Lung (tissue), 12 donors: Measurements from ENCODE around the gene TP63. TPM values are rescaled to one million over a fixed set of nuclear protein-coding genes. Genes with fewer than 3 reads are reported as not detected.
A peak's percentile ranks its signal among the peaks of the same experiment; 100 is the strongest.

Experiments
- ATAC-seq: fragments of 200-7000 bp; cut with Tn5 transposase; one replicate; pipeline ENCODE4 v1.9.1; 2020; ENCODE audit warnings: moderate number of reproducible peaks; ENCODE audit not compliant: insufficient read depth, low FRiP score
- DNase-seq, 3 donors: peaks; one replicate each; pipeline ENCODE4 v3.0.0-alpha.2; 2013 to 2017
- H3K27ac ChIP-seq, 2 donors: one replicate each; pipeline ENCODE4 v1.5.1; 2013; ENCODE audit warnings: mild to moderate bottlenecking in 2 of 2, moderate library complexity in 2 of 2, control low read depth in 1 of 2, inconsistent platforms in 1 of 2, low read depth in 1 of 2, low read length in 1 of 2
- H3K27me3 ChIP-seq, 3 donors: one replicate each; pipeline ENCODE4 v1.5.1; 2013; ENCODE audit warnings: low read length in 2 of 3; ENCODE audit not compliant: control insufficient read depth in 3 of 3, insufficient read depth in 3 of 3
- H3K36me3 ChIP-seq, 4 donors: one replicate each; pipeline ENCODE4 v1.5.1; 2013; ENCODE audit warnings: low read length in 4 of 4, mild to moderate bottlenecking in 1 of 4, moderate library complexity in 1 of 4; ENCODE audit not compliant: control insufficient read depth in 4 of 4, insufficient read depth in 4 of 4
- H3K4me1 ChIP-seq, 5 donors: one replicate each; pipeline ENCODE4 v1.5.1; 2013; ENCODE audit warnings: low read length in 5 of 5, mild to moderate bottlenecking in 2 of 5, moderate library complexity in 1 of 5; ENCODE audit not compliant: control insufficient read depth in 5 of 5, insufficient read depth in 5 of 5
- H3K4me3 ChIP-seq: one replicate; pipeline ENCODE4 v1.5.1; 2013; ENCODE audit warnings: mild to moderate bottlenecking, control low read depth, moderate library complexity
- H3K9ac ChIP-seq, 2 donors: one replicate each; pipeline ENCODE4 v1.5.1; 2013; ENCODE audit warnings: low read length in 2 of 2, control low read depth in 1 of 2; ENCODE audit not compliant: insufficient read depth in 1 of 2
- H3K9me3 ChIP-seq, 4 donors: one replicate each; pipeline ENCODE4 v1.5.1; 2013; ENCODE audit warnings: low read length in 3 of 4, mild to moderate bottlenecking in 1 of 4, moderate library complexity in 1 of 4; ENCODE audit not compliant: control insufficient read depth in 4 of 4, insufficient read depth in 3 of 4
- WGBS, 2 donors: extraction: QIAGEN DNeasy Blood & Tissue Kit; methylation state at CpG; one replicate each; pipeline ENCODE4 v1.1.7; 2013; 5-methylcytosine and 5-hydroxymethylcytosine counted together
- polyA plus RNA-seq, 2 donors: library from polyadenylated mRNA; stranded (reverse); fragments of 200-250 nt; gene quantifications; one replicate each; pipeline ENCODE4 v1.2.1, GENCODE V29; 2013
- total RNA-seq, 2 donors: library from RNA; depleted of rRNA in 1 of 2; stranded (reverse); fragments of >200 nt in 1 of 2; gene quantifications; one replicate each; pipeline ENCODE4 v1.2.1, GENCODE V29; 2014 to 2021
- TF ChIP-seq, protein P1 (sequence below): IDR thresholded peaks from 2 replicates; pipeline ENCODE4 v1.5.1; 2012; ENCODE audit warnings: mild to moderate bottlenecking; ENCODE audit errors: control extremely low read depth, extremely low read depth
- donor health status: control.
- donor health status: control.
- donor health status: Bipolar disorder and iron deficiency.
- donor health status: healthy.
- donor health status: DM: yes; HTN: yes; CAD: no.

Gene TP63
- total and polyA plus RNA-seq, 4 donors: 1.1 to 12.3 (median 2.7) TPM

DNA sequence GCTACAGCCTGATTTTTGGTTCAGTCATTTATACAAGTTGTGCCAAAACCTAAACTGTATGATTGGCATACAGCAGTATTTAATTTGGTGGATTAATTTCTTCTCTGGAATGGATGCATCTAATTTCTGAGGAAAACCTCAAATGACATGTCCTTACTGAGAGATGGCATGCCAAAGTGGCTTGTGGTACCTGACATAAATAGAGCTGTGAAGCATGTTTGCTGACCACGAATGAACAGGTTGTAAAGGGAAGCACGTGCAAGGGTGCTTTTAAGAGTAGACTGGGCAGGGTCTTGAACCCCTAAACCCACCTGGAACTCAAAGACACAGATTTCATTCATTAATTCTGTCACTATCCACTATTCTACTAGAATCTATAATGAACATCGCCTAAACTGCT is 77.2 kb downstream of the TP63 start:
- Histone ChIP-seq H3K9ac (no peak overlapping the region), H3K36me3 (no peaks in the 10 kb centered on the region), H3K27me3 (no peaks in the 10 kb centered on the region), H3K4me1 (peaks cover 0 to 19% (median 8%) of the 10 kb centered on the region in 5 donors), H3K4me3 (no peak overlapping the region), H3K9me3 (peaks cover 0 to 3% (median 0%) of the 10 kb centered on the region in 4 donors), H3K27ac (no peak overlapping the region)
- WGBS, 2 donors: 80% methylated on average over 3 of the region's 3 CpGs
- ATAC-seq (no peak), DNase-seq (no peak)
- TF ChIP-seq, protein P1, sequence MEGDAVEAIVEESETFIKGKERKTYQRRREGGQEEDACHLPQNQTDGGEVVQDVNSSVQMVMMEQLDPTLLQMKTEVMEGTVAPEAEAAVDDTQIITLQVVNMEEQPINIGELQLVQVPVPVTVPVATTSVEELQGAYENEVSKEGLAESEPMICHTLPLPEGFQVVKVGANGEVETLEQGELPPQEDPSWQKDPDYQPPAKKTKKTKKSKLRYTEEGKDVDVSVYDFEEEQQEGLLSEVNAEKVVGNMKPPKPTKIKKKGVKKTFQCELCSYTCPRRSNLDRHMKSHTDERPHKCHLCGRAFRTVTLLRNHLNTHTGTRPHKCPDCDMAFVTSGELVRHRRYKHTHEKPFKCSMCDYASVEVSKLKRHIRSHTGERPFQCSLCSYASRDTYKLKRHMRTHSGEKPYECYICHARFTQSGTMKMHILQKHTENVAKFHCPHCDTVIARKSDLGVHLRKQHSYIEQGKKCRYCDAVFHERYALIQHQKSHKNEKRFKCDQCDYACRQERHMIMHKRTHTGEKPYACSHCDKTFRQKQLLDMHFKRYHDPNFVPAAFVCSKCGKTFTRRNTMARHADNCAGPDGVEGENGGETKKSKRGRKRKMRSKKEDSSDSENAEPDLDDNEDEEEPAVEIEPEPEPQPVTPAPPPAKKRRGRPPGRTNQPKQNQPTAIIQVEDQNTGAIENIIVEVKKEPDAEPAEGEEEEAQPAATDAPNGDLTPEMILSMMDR: no peak

DNA sequence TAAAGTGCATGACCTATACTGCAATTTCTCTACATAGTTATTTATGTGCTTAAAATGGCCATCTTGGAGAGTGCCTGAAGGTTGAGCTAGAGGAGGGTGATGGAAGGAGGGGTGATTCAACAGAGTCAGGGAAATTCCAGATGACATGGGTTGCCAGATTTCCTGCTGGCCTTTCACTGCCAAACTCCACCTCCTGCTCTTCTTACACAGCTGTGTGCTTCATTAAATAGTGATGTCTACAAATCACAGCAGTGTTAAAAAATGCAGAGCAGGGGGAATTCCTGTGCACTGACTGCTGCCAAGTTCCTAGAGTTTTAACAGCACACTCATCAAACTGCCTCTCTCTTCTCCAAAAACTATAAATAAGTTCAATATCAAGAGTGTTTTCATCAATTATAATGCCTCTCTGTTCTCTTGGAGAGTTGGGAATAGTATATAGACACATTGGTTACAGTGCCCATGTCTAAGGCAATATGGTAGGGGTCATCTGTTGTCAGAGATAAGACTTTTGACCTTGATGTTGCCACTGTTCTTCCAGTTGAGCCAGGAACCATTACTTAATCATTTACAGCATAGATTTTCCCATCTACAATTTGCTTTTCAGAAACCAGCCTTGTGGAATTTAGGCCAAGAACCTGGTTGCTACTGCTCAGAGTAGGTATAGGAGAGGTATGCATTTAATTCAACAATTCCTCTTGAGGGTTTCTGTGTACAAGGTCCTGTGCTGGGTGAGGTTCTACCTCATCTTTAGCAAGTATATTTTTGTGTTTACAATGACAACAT is 79.6 kb downstream of the TP63 start:
- H3K4me1 ChIP-seq: peaks cover 0 to 19% (median 8%) of the 10 kb centered on the region in 5 donors
- H3K27ac ChIP-seq: peak overlapping the region in 1 of 2 donors; percentile 6
- peaks cover 0 to 3% (median 0%) of the 10 kb centered on the region in 4 donors for H3K9me3 ChIP-seq
- ATAC-seq (peak; percentile 77), DNase-seq (peak; percentile 86 to 94 (median 93))
- TF ChIP-seq, protein P1: no peak
- H3K36me3 ChIP-seq: no peaks in the 10 kb centered on the region
- H3K27me3 ChIP-seq: no peaks in the 10 kb centered on the region
- no peak overlapping the region for H3K4me3 ChIP-seq
- H3K9ac ChIP-seq: no peak overlapping the region

DNA sequence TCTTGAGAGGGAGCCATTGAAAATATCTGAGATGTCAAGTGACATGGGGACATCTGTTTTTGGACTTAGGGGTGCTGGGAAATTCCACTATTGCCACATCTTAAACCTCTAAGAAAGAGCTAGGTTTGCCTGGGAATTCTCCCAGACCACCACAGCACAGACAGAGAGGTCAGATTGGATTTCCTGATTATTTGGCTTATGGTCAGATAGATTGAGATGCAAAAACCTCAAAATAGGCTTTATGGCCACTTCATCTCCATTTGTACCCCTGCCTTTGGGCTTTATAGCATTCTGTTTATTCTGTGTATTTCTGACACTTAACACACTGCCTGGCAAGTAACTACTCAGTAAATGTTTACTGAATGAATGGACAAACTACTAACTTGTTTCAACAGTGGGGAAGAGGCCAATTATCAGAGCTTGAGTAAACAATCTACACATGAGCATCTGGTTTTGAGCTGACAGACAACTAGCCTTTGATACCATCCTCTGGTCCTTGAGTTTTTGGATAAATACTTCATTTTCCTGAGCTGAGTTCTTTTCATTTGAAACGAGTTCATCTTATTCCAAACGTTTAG is 81.8 kb downstream of the TP63 start:
- DNase-seq (peak in 2 of 3 donors; percentile 32 to 42), ATAC-seq (no peak)
- Histone ChIP-seq H3K4me3 (no peak overlapping the region), H3K27ac (no peak overlapping the region), H3K9me3 (peaks cover 0 to 3% (median 0%) of the 10 kb centered on the region in 4 donors), H3K36me3 (no peaks in the 10 kb centered on the region), H3K27me3 (no peaks in the 10 kb centered on the region), H3K9ac (no peak overlapping the region), H3K4me1 (peaks cover 0 to 19% (median 8%) of the 10 kb centered on the region in 5 donors)
- TF ChIP-seq, protein P1: no peak
- WGBS, 2 donors: 61 to 69% methylated on average over 2 of the region's 2 CpGs
